ENCODE data around the gene SMPD2.
A peak's percentile ranks its signal among the peaks of the same experiment; 100 is the strongest.
"Not testable (repeated sequence)": the region's sequence is repeated elsewhere in the genome, so short reads cannot be mapped to it uniquely, and the experiment has no call there.

Gene SMPD2

GRCh38 chr6:109447087-109447486 lies 6.6 kb downstream of the SMPD2 start:
- DNase-seq = no peak

GRCh38 chr6:109447878-109448555 lies 7.5 kb downstream of the SMPD2 start:
- DNase-seq = no peak

- no peak for DNase-seq
Observed at GRCh38 chr6:109448615-109449014, 8.1 kb downstream of the SMPD2 start.

GRCh38 chr6:109449064-109449794 lies 8.7 kb downstream of the SMPD2 start:
- DNase-seq = no peak

GRCh38 chr6:109449795-109450673 lies 9.5 kb downstream of the SMPD2 start:
- no peak for DNase-seq

- no peak for DNase-seq
Observed at GRCh38 chr6:109450801-109451200, 10.3 kb downstream of the SMPD2 start.

- DNase-seq = no peak
Observed at GRCh38 chr6:109451376-109451775, 10.9 kb downstream of the SMPD2 start.

GRCh38 chr6:109452181-109452580 lies 11.7 kb downstream of the SMPD2 start:
- DNase-seq = no peak

GRCh38 chr6:109453156-109453555 lies 12.6 kb downstream of the SMPD2 start:
- DNase-seq = no peak

- no peak for DNase-seq
Observed at GRCh38 chr6:109453594-109454495, 13.3 kb downstream of the SMPD2 start.

GRCh38 chr6:109454496-109455436 lies 14.2 kb downstream of the SMPD2 start:
- peak; percentile 67 for DNase-seq

GRCh38 chr6:109455437-109456110 lies 15.1 kb downstream of the SMPD2 start, which contains the start of gene MICAL1:
Gene MICAL1, minus strand, starts transcription at chr6:109455772. Its CDS starts 1,576 bp downstream, at chr6:109454196.
- DNase-seq = peak; percentile 74

GRCh38 chr6:109456111-109456583 lies 15.6 kb downstream of the SMPD2 start:
- DNase-seq = no peak

- no peak for DNase-seq
Observed at GRCh38 chr6:109456710-109457561, 16.4 kb downstream of the SMPD2 start.

- no peak for DNase-seq
Observed at GRCh38 chr6:109457562-109457996, 17.1 kb downstream of the SMPD2 start.

- DNase-seq = no peak
Observed at GRCh38 chr6:109458774-109459531, 18.4 kb downstream of the SMPD2 start.

- no peak for DNase-seq
Observed at GRCh38 chr6:109460161-109460829, 19.8 kb downstream of the SMPD2 start.

- DNase-seq = not testable (repeated sequence)
Observed at GRCh38 chr6:109461205-109461604, 20.7 kb downstream of the SMPD2 start.

All from T-helper 9 cell (primary cell).